ENCODE results near the gene PTPRD.
"Not testable (repeated sequence)": the region's sequence is repeated elsewhere in the genome, so short reads cannot be mapped to it uniquely, and the experiment has no call there.

The PTPRD gene

GRCh38 chr9:9560382-9561035 is 1052.3 kb downstream of the PTPRD start:
- no peak for DNase-seq

- DNase-seq: no peak
These were observed 1053.9 kb downstream of the PTPRD start for GRCh38 chr9:9558907-9559306.

GRCh38 chr9:9557804-9558334 is 1054.9 kb downstream of the PTPRD start:
- DNase-seq: no peak

GRCh38 chr9:9556865-9557803 is 1055.7 kb downstream of the PTPRD start:
- DNase-seq: no peak

- no peak for DNase-seq
These were observed 1060.1 kb downstream of the PTPRD start for GRCh38 chr9:9552665-9553064.

- no peak for DNase-seq
These were observed 1074.0 kb downstream of the PTPRD start for GRCh38 chr9:9538766-9539165.

- DNase-seq: no peak
These were observed 1074.4 kb downstream of the PTPRD start for GRCh38 chr9:9538356-9538755.

GRCh38 chr9:9536523-9536922 is 1076.3 kb downstream of the PTPRD start:
- no peak for DNase-seq

- no peak for DNase-seq
These were observed 1089.2 kb downstream of the PTPRD start for GRCh38 chr9:9523476-9524139.

GRCh38 chr9:9522406-9522805 is 1090.4 kb downstream of the PTPRD start:
- no peak for DNase-seq

GRCh38 chr9:9521033-9521779 is 1091.6 kb downstream of the PTPRD start:
- no peak for DNase-seq

- DNase-seq: no peak
These were observed 1107.9 kb downstream of the PTPRD start for GRCh38 chr9:9504869-9505268.

- no peak for DNase-seq
These were observed 1113.3 kb downstream of the PTPRD start for GRCh38 chr9:9499546-9499945.

GRCh38 chr9:9498846-9499245 is 1114.0 kb downstream of the PTPRD start:
- no peak for DNase-seq

- DNase-seq: peak; percentile 23
These were observed 1114.7 kb downstream of the PTPRD start for GRCh38 chr9:9498128-9498527.

- no peak for DNase-seq
These were observed 1118.5 kb downstream of the PTPRD start for GRCh38 chr9:9494336-9494735.

- no peak for DNase-seq
These were observed 1120.3 kb downstream of the PTPRD start for GRCh38 chr9:9492506-9492905.

GRCh38 chr9:9489183-9489582 is 1123.6 kb downstream of the PTPRD start:
- no peak for DNase-seq

GRCh38 chr9:9483175-9483574 is 1129.6 kb downstream of the PTPRD start:
- no peak for DNase-seq

- DNase-seq: no peak
These were observed 1134.1 kb downstream of the PTPRD start for GRCh38 chr9:9478741-9479140.

- DNase-seq: no peak
These were observed 1143.5 kb downstream of the PTPRD start for GRCh38 chr9:9469271-9469670.

- not testable (repeated sequence) for DNase-seq
These were observed 1170.9 kb downstream of the PTPRD start for GRCh38 chr9:9441874-9442273.

GRCh38 chr9:9437641-9438040 is 1175.2 kb downstream of the PTPRD start:
- no peak for DNase-seq

Measured in inflammatory macrophage treated with lipopolysaccharide for 4 hours (primary cell).